K562 (cell line): ENCODE data around the gene NMRK2. TPM values are rescaled to one million over a fixed set of nuclear protein-coding genes. Genes with fewer than 3 reads are reported as not detected.

ENCODE experiments used
- ARID3A ChIP-seq: IDR thresholded peaks from 2 replicates; pipeline ENCODE4 v1.6.1; 2012; ENCODE audit warnings: low read depth, low read length, improper control_type of control experiment, borderline replicate concordance
- HDAC2 ChIP-seq: fragments of 450-650 bp; IDR thresholded peaks from 2 replicates; pipeline ENCODE4 v1.6.1; 2016; ENCODE audit warnings: mild to moderate bottlenecking
- KLF10 ChIP-seq: fragments of 250-450 bp; sonication (Bioruptor Pico); IDR thresholded peaks from 2 replicates; pipeline ENCODE4 v1.6.1; 2021; ENCODE audit warnings: matching md5 sums
- MGA ChIP-seq: fragments of 450-650 bp; IDR thresholded peaks from 2 replicates; pipeline ENCODE4 v1.6.1; 2016; ENCODE audit warnings: mild to moderate bottlenecking, moderate library complexity
- POU5F1 ChIP-seq: fragments of 150-350 bp; IDR thresholded peaks from 2 replicates; pipeline ENCODE4 v1.6.1; 2014; ENCODE audit warnings: borderline replicate concordance, low read length, low read depth, mild to moderate bottlenecking; ENCODE audit not compliant: partially characterized antibody
- ZMIZ1 ChIP-seq, 2 experiments: fragments of 150-350 bp in 1 of 2; IDR thresholded peaks; 2 replicates each; pipeline ENCODE4 v1.6.1; 2012 to 2016; ENCODE audit warnings: low read depth in 2 of 2, low read length in 2 of 2, mild to moderate bottlenecking in 1 of 2, moderate library complexity in 1 of 2
- polyA plus RNA-seq, 8 experiments: library from polyadenylated mRNA; depleted of rRNA in 4 of 8; stranded (reverse) in 5 of 8; unstranded in 3 of 8; fragments of >200 nt; fragmentation: Nextera tagmentation in 2 of 8; fragmentation: Illumina TruSeq in 1 of 8; extraction: Ambion mirVana in 2 of 8; extraction: Trizol in 1 of 8; gene quantifications; 2 replicates each; pipeline versions ENCODE4 v1.2.1 to v1.2.3, GENCODE V29; 2011 to 2014; ENCODE audit warnings: inconsistent platforms in 1 of 8, missing spikeins in 1 of 8
- total RNA-seq, 7 experiments: library from RNA; depleted of rRNA in 6 of 7; stranded (reverse); fragments of >200 nt in 6 of 7; fragmentation: Illumina TruSeq in 2 of 7; extraction: Trizol in 2 of 7; gene quantifications; 2 replicates each; pipeline versions ENCODE4 v1.2.1 to v1.2.3, GENCODE V29; 2011 to 2021; ENCODE audit warnings: low replicate concordance in 1 of 7

Gene NMRK2
- total and polyA plus RNA-seq, 9 of the 15 experiments (the other 6 are each of a cell fraction or from before 2014, with no cell fraction given) = not detected

GRCh38 chr19:3950871-3951861 lies 18.3 kb downstream of the NMRK2 start (continued):
- no peak for TF ChIP-seq ARID3A
- peak; percentile 97 for TF ChIP-seq MGA
- no peak for TF ChIP-seq KLF10 (CRISPR knock-in tag)
- TF ChIP-seq HDAC2 = peak; percentile 60; the same call in 1 of the 2 replicates
- 0 out of 4 replicates have a peak, but pooled peaks of 1 of the 2 experiments have one; percentile 57 for TF ChIP-seq ZMIZ1 (IDR thresholded peaks at IDR 0.05; ENCODE audit: low read depth in 2 of 2, low read length in 2 of 2)
- no peak for TF ChIP-seq POU5F1
